ENCODE measurements around the gene PLCL2.
A peak's percentile ranks its signal among the peaks of the same experiment; 100 is the strongest.
"Not testable (repeated sequence)": the region's sequence is repeated elsewhere in the genome, so short reads cannot be mapped to it uniquely, and the experiment has no call there.

PLCL2 gene

DNA sequence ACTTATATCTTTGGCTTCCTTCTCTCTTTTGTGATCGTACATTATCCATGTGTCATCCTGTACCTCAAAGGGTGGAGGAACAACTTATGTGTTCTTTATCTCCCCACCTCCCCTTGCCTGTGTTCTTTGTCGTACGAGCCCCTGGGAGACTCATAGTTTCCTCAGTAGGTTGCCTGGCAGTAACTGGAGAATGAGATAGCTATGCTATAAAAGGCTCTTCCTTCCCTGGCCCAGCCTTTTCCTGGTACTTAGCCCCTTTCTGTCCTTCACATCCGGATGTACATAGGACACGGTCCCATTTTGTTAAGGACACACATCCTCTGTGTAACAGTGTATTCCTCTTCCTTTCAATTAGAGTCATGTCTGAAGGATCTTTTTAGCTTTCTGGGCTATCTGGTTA lies 32.1 kb downstream of the PLCL2 start:
- no peak for DNase-seq (ENCODE audit: low read depth, low spot score)

- no peak for DNase-seq (ENCODE audit: low read depth, low spot score)
Measured at GRCh38 chr3:16917256-16917935, 32.6 kb downstream of the PLCL2 start.

GRCh38 chr3:16917980-16918682 lies 33.4 kb downstream of the PLCL2 start:
- no peak for DNase-seq (ENCODE audit: low read depth, low spot score)

GRCh38 chr3:16918683-16919025 lies 33.9 kb downstream of the PLCL2 start:
- DNase-seq (ENCODE audit: low read depth, low spot score), result no peak

DNA sequence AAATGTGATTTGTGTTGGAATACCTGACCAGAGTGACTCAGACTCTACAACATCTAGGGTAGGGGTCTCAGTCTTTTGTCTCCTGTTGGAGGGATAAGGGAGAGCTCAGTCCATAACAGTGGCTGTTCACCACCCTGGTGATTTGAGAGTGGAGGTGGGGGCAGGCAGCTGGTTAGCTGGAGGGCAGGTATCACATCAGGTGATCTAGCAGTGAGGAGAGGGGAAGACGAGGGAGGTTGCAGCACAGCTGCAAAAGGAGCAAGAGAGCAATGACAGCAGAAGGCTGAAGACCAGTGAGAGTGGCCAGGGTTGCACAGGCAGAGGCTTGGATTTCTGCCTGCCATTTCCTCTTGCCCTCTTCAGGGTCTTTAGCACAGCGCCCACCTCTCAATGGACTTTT lies 38.4 kb downstream of the PLCL2 start:
- no peak for DNase-seq (ENCODE audit: low read depth, low spot score)

- no peak for DNase-seq (ENCODE audit: low read depth, low spot score)
Measured at GRCh38 chr3:16927485-16927884, 42.7 kb downstream of the PLCL2 start.

DNA sequence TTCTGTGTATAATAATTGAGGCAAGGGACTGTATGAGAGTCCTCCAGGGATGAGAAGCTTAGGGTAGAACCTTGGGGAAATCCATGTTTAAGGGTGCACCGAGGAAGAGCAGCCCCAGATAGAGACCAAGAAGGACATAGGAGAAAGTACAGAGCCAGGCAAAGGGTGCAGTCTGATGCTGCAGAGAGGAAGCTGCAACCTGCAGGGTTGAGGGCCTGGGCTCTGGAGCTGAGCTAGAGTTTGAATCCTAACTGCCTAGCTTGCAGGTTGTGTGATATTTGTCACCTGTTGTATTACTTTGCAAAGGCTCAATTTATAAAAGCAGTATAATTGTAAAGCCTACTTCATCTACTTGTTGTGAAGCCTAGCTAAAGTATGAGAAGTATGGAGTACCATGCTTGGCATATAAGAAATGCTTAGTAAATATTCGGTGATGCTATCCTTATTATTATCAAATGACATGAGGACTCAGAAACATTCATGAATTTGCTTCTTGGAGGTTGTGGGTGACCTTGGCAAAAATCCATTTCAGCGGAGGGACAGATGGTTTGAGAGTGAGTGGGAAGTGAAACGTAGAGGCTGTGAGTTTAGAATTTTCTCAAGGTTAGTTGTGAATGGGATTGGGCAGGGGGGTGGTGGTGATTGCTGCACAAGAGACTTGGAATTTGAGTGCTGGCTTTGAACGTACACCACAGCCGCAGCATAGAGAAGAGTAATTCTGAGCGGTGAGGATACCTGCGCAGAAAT lies 43.8 kb downstream of the PLCL2 start:
- DNase-seq (ENCODE audit: low read depth, low spot score), result no peak

GRCh38 chr3:16929311-16929710 lies 44.6 kb downstream of the PLCL2 start:
- no peak for DNase-seq (ENCODE audit: low read depth, low spot score)

DNA sequence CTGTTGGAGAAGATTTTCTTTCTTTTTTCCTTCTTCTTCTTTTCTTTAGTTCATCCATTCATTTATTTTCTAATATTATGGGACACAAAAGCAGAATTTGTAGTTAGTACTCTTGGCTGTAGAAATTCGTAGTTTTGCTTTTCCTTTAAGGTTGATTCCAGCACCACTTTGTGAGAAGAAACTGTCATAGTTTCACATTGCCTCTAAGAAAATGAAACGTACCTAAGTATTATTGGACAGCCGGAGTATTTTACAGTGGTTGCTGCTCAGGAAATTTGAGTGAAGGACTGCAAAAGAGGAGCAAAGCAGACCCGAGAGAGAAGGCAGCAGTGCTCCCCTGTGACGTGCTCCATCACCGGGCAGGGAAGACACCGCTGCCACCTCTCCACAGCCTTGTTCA lies 48.1 kb downstream of the PLCL2 start:
- no peak for DNase-seq (ENCODE audit: low read depth, low spot score)

- DNase-seq (ENCODE audit: low read depth, low spot score), result no peak
Measured at GRCh38 chr3:16935781-16936180, 51.0 kb downstream of the PLCL2 start.

- DNase-seq (ENCODE audit: low read depth, low spot score), result no peak
Measured at GRCh38 chr3:16936233-16936632, 51.5 kb downstream of the PLCL2 start.

- no peak for DNase-seq (ENCODE audit: low read depth, low spot score)
Measured at GRCh38 chr3:16936676-16937230, 52.0 kb downstream of the PLCL2 start.

GRCh38 chr3:16937326-16937845 lies 52.6 kb downstream of the PLCL2 start:
- DNase-seq (ENCODE audit: low read depth, low spot score), result no peak

DNA sequence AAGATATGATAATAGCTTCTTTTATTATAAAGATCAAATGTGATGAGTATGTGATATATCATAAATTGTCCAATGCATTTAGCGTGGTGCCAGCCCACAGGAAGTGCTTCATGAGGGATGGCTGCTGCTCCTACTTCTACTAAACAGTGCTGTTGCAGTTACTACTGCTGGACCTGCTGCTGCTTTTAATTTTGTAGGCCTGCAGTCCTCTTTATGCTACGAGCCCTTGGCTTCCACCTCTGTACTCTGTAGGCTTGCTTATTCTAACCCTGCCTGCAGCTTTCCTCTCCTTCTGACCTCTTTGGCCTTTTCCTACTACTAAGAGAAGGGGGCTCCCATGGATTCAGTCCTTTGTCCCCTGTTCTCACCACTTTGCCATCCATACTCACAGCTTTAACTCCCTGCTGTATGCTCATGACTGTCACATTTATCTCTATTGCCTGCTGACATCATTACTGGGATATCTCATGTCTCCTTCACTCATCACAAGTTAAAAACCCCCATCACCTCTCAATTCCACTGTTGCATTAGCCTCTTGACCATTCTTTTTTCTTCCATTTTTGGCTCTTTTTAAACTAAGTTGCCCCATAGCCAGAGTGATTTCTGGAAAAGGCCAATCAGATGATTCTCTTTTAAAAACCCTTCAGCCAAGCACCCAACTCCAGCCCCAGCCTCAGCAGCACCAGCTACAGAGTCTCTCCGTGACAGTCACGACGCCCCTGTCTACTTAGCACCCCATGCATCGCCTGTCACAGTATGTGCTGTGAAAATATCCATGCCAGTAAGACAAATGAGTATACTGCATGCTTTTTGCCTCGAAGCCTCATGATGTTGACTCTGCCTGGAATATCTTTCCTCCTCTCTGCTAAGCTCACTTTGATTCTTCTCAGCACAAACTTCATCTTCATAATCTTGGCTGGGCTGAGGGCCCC lies 56.3 kb downstream of the PLCL2 start:
- DNase-seq (ENCODE audit: low read depth, low spot score), result no peak

- no peak for DNase-seq (ENCODE audit: low read depth, low spot score)
Measured at GRCh38 chr3:16942955-16943354, 58.2 kb downstream of the PLCL2 start.

DNA sequence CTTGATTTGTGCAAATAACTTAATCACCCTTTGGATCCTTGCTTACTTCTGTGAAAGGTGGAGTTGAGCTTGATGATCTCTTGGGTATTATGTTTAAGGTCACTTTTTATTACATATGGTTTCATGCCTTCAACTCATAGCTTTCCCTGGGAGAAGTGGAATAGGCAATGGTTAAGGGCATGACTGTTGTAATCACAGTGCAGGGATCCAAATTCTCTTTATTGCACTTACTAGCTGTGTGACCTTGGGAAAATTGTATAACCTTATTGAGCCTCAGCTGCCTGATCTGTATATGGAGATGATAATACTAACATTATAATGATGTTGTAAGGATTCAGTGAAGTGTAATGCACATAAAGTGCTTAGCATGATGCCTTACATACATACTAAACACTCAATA lies 59.1 kb downstream of the PLCL2 start:
- DNase-seq (ENCODE audit: low read depth, low spot score), result no peak

- DNase-seq (ENCODE audit: low read depth, low spot score), result no peak
Measured at GRCh38 chr3:16944356-16944755, 59.6 kb downstream of the PLCL2 start.

- peak; percentile 31 for DNase-seq (ENCODE audit: low read depth, low spot score)
Measured at GRCh38 chr3:16945330-16945729, 60.6 kb downstream of the PLCL2 start.

DNA sequence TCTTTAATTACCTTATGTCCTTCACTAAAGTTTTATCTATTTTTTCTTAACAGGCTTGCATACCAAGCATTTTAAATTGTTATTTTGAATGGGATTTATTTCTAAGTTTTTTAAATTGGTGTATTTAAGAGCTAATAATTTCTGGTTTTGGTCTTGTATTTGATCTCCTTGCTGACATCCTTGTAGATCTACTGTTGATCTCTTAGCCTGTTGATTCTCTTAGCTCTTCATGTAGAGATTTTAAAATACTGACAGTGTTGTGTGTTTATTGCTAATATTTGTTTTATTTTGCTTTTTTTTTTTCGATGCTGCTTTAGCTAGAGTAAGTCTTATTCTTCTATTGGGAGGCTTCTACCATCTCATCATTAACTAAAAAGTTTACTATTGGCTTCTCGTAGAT lies 65.5 kb downstream of the PLCL2 start:
- DNase-seq (ENCODE audit: low read depth, low spot score), result no peak

- DNase-seq (ENCODE audit: low read depth, low spot score), result no peak
Measured at GRCh38 chr3:16950845-16951244, 66.1 kb downstream of the PLCL2 start.

DNA sequence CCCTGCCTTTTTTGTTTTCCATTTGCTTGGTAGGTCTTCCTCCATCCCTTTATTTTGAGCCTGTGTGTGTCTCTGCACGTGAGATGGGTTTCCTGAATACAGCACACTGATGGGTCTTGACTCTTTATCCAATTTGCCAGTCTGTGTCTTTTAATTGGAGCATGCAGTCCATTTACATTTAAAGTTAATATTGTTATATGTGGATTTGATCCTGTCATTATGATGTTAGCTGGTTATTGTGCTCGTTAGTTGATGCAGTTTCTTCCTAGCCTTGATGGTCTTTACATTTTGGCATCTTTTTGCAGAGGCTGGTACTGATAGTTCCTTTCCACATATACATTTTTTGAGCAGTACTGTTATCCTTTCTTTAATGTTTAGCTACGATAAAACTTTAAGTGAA lies 73.1 kb downstream of the PLCL2 start:
- not testable (repeated sequence) for DNase-seq (ENCODE audit: low read depth, low spot score)

All from smooth muscle cell of the brain vasculature (primary cell).